Pancreas (tissue), 10 donors: ENCODE data around the gene ST6GALNAC2. TPM values are rescaled to one million over a fixed set of nuclear protein-coding genes. Genes with fewer than 3 reads are reported as not detected.
A peak's percentile ranks its signal among the peaks of the same experiment; 100 is the strongest.

ENCODE experiments used
- ATAC-seq, 4 donors: fragments of 200-7000 bp; cut with Tn5 transposase; one replicate each; pipeline versions ENCODE4 v1.8.0 to v1.9.1; 2020; ENCODE audit warnings: mild to moderate bottlenecking in 4 of 4, moderate library complexity in 4 of 4
- DNase-seq, 6 donors: peaks; one replicate each; pipeline ENCODE4 v3.0.0-alpha.2; 2020
- FAIRE-seq: peaks from 2 replicates; lab custom pipeline; 2012; peaks lifted over from hg19 to GRCh38; lab: Jason Lieb, UNC
- H3K27ac ChIP-seq, 4 donors: fragments of 200-600 bp; sonication (generic); 1 replicate in 3 of 4; 2 replicates in 1 of 4; pipeline versions ENCODE4 v1.5.0 to v1.8.0; 2020
- H3K27me3 ChIP-seq, 4 donors: fragments of 200-600 bp; one replicate each; pipeline ENCODE4 v1.8.0; 2021
- H3K36me3 ChIP-seq, 3 donors: fragments of 200-600 bp; sonication (generic) in 1 of 3; one replicate each; pipeline versions ENCODE4 v1.5.0 to v1.8.0; 2020 to 2021
- H3K4me1 ChIP-seq, 3 donors: fragments of 200-600 bp; one replicate each; pipeline ENCODE4 v1.8.0; 2021
- H3K4me3 ChIP-seq, 4 donors: fragments of 200-600 bp; sonication (generic) in 2 of 4; one replicate each; pipeline versions ENCODE4 v1.5.0 to v1.8.0; 2020 to 2021
- H3K9me3 ChIP-seq, 4 donors: fragments of 200-600 bp; one replicate each; pipeline ENCODE4 v1.8.0; 2021
- CTCF ChIP-seq, 4 donors: fragments of 200-600 bp; sonication (generic) in 3 of 4; IDR thresholded peaks; one replicate each; pipeline versions ENCODE4 v1.5.0 to v1.8.0; 2021; ENCODE audit warnings: antibody characterized with exemption in 4 of 4
- WGBS, 2 donors: extraction: QIAGEN DNeasy Blood & Tissue Kit; methylation state at CpG; one replicate each; pipeline ENCODE4 v1.1.7; 2013; 5-methylcytosine and 5-hydroxymethylcytosine counted together
- intact Hi-C, 3 donors: fragments of 100-400 bp; cut with DNase I; formaldehyde crosslinking; loops; one replicate each; pipeline versions ENCODE4 v1.11.1 to v1.14.2; 2022
- polyA plus RNA-seq, 2 donors: library from polyadenylated mRNA; stranded (reverse); fragments of 200-250 nt; gene quantifications; one replicate each; pipeline ENCODE4 v1.2.3, GENCODE V29; 2013
- total RNA-seq, 6 donors: library from RNA; stranded (reverse); fragmentation: NEBNext Ultra II Directional in 4 of 6; extraction: Animal tissue kit (Norgen Biotek cat#: 25700) in 4 of 6; gene quantifications; one replicate each; pipeline versions ENCODE4 v1.2.1 to v1.2.4, GENCODE V29; 2021 to 2023
- donor health status: healthy with polysubstance abuse.
- donor health status: DM: no; HTN: no; CAD: no; lungs with moderate emphysema.
- donor health status: DM: no; HTN: no; CAD: no.
- donor health status: control.
- donor health status: control.
- donor health status: Bipolar disorder and iron deficiency.
- donor health status: DM: yes; HTN: yes; CAD: no.
- donor health status: DM: no; HTN: no; CAD: no.
- donor health status: DM: no; HTN: no; CAD: no.
- donor health status: DM: yes; HTN: yes; CAD: no.

Gene ST6GALNAC2
- total and polyA plus RNA-seq, 8 donors, result 5.0 to 15.0 (median 6.9) TPM

GRCh38 chr17:76540381-76541300 is 45.0 kb downstream of the ST6GALNAC2 start:
- peak overlapping the region in 1 of 4 donors; percentile 16 for H3K27ac ChIP-seq
- peak; percentile 71 for FAIRE-seq

GRCh38 chr17:76539631-76540271 is 45.9 kb downstream of the ST6GALNAC2 start, which contains the start of gene PRCD:
PRCD (plus strand) TSS chr17:76540044; CDS start chr17:76540142, 98 bp downstream.
- peaks cover 0 to 10% (median 3%) of the 10 kb centered on the region in 3 donors for H3K4me1 ChIP-seq
- H3K27me3 ChIP-seq, result no peaks in the 10 kb centered on the region
- 77 to 86% methylated on average over 21 to 22 of the region's 22 CpGs for WGBS, 2 donors
- no peak for FAIRE-seq
- DNase-seq, result peak in 1 of 6 donors; percentile 66
- ATAC-seq, result no peak
- H3K36me3 ChIP-seq, result no peaks in the 10 kb centered on the region
- H3K9me3 ChIP-seq, result no peaks in the 10 kb centered on the region
- intact Hi-C loops, result loop anchor here in 1 of 3 donors (10.0 kb wide), 1 partner anchor 165 kb away; no protein-coding TSS in a partner anchor
- H3K27ac ChIP-seq, result peak within 1 kb of the TSS in 1 of 4 donors; percentile 16
- no peak for TF ChIP-seq CTCF (IDR thresholded peaks at IDR 0.05)
- peak within 1 kb of the TSS in 2 of 4 donors; percentile 23 to 31 for H3K4me3 ChIP-seq

More at GRCh38 chr17:76540381-76541300, 45.0 kb downstream of the ST6GALNAC2 start:
- Histone ChIP-seq H3K4me3 (peak overlapping the region in 2 of 4 donors; percentile 23 to 31), H3K27me3 (no peaks in the 10 kb centered on the region), H3K9me3 (no peaks in the 10 kb centered on the region), H3K36me3 (no peaks in the 10 kb centered on the region), H3K4me1 (peaks cover 2 to 16% (median 3%) of the 10 kb centered on the region in 3 donors)
- peak in 2 of 4 donors; percentile 7 to 10 for TF ChIP-seq CTCF (IDR thresholded peaks at IDR 0.05)
- ATAC-seq, result peak; percentile 96 to 98 (median 97)
- peak; percentile 80 to 93 (median 88) for DNase-seq
- WGBS, 2 donors, result 13 to 15% methylated on average over 19 to 27 of the region's 27 CpGs
- intact Hi-C loops, result no loop called here

- FAIRE-seq (no peak), DNase-seq (peak in 1 of 6 donors; percentile 27), ATAC-seq (no peak)
- Histone ChIP-seq H3K4me1 (peaks cover 0 to 3% (median 3%) of the 10 kb centered on the region in 3 donors), H3K4me3 (no peak overlapping the region), H3K27me3 (no peaks in the 10 kb centered on the region), H3K27ac (no peak overlapping the region), H3K9me3 (no peaks in the 10 kb centered on the region), H3K36me3 (no peaks in the 10 kb centered on the region)
- TF ChIP-seq CTCF (IDR thresholded peaks at IDR 0.05), result no peak
- 86 to 87% methylated on average over 9 of the region's 9 CpGs for WGBS, 2 donors
- intact Hi-C loops, result loop anchor here in 1 of 3 donors (10.0 kb wide), 1 partner anchor 166 kb away; no protein-coding TSS in a partner anchor
Measured at GRCh38 chr17:76538941-76539570, 46.6 kb downstream of the ST6GALNAC2 start.

GRCh38 chr17:76538281-76538931 is 47.3 kb downstream of the ST6GALNAC2 start:
- Histone ChIP-seq H3K4me3 (peak overlapping the region in 3 of 4 donors; percentile 5 to 39 (median 33)), H3K9me3 (no peaks in the 10 kb centered on the region), H3K27me3 (no peaks in the 10 kb centered on the region), H3K36me3 (no peaks in the 10 kb centered on the region), H3K4me1 (peaks cover 0 to 3% (median 3%) of the 10 kb centered on the region in 3 donors), H3K27ac (no peak overlapping the region)
- FAIRE-seq, result no peak
- ATAC-seq, result no peak
- intact Hi-C loops, result loop anchor here in 1 of 3 donors (10.0 kb wide), 1 partner anchor 166 kb away; no protein-coding TSS in a partner anchor
- no peak for DNase-seq
- WGBS, 2 donors, result 43 to 56% methylated on average over 29 to 37 of the region's 37 CpGs
- no peak for TF ChIP-seq CTCF (IDR thresholded peaks at IDR 0.05)
